Endometrial microvascular endothelial cells (primary cell): Measurements from ENCODE around the gene MTREX. TPM values are rescaled to one million over a fixed set of nuclear protein-coding genes. Genes with fewer than 3 reads are reported as not detected.

Experiments used
- in situ Hi-C: cut with HindIII; loops from 2 replicates; pipeline ENCODE4 v1.10.0; 2017; ENCODE audit warnings: low sequenced_read_pairs, low pct_unique_long_range_greater_than_20kb; ENCODE audit errors: inconsistent ontology term
- total RNA-seq: library from RNA; depleted of rRNA; stranded (reverse); fragments of >200 nt; gene quantifications from one replicate; pipeline ENCODE4 v1.2.3, GENCODE V29; 2015; ENCODE audit errors: inconsistent ontology term

MTREX gene
- total RNA-seq, 1 donor from 2014 or later, result 85.1 TPM

DNA sequence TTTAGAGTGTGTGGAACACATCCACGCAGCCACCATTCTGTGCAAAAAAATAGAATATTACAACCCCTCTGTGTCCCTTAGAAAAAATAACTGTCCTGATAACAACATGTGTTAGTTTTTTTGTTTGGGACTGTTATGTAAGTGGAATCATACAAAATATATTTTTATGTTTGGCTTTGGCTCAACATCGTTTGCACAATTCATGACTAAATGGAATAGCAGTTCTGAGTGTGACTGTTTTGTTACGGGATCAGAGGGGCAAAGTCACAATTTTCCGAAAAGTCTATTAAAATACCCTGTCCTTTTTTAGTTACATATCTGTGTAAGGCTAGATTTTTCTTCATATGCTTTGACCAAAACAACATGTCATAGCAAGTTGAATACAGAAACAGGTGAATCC lies 12.8 kb downstream of the MTREX start:
- in situ Hi-C loops, result no loop called here

DNA sequence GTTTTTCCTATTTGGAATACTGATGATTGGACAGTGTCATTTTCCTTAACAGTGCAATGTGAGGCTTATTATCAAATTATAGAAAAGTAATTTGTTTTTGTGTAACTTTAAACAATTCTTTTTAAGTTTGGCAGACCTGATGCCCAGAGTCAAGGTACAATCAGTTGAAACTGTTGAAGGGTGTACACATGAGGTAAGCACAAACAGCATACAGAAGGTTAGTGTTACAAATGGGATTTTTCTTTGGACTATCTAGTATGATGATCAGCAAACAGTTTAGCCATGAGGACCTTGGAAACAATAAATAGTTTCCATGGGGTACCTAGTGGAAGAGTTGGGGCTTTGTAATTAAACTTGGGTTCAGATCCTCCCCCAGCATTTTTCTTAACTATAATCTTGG lies 16.2 kb downstream of the MTREX start:
- in situ Hi-C loops, result no loop called here

DNA sequence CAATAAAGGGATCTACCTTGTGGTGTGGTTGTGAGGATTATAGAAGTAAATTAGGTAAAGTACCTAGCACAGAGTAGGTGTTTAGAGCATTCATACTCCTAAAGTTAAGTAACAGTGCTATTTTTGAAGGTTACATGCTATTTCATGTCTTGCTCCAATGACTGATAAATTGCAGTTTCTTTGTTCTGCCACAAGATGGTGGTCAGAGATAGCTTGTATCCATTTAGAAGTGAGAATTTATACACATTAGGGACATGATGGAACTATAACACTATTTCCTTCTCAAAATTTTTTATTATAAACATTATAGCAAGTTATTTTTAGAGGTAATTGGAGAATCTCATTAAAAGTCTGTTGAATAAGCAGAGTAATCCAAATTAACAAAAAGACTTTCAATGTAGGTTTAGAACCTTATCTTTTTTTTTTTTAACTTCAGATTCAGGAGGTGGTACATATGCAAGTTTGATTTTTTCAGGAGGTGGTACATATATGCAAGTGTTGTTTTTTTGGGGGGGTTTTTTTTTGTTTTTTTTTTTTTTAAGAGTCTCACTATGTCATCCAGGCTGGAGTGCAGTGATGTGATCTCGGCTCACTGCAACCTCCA lies 17.1 kb downstream of the MTREX start:
- in situ Hi-C loops, result no loop called here

DNA sequence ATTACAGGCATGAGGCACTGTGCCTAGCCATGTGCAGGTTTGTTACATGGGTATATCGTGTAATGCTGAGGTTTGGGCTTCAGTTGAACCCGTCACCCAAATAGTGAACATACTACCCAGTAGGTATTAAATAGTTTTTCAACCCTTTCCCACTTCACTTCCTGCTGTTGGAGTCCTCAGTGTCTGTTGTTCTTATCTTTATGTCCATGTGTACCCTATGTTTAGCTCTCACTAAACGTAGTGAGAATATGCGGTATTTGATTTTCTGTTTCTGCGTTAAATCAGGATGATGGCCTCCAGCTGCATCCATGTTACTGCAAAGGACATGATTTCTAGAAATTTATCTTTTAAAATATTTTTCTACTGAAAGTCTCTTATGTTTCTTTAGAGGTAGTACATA lies 17.8 kb downstream of the MTREX start:
- in situ Hi-C loops, result no loop called here

DNA sequence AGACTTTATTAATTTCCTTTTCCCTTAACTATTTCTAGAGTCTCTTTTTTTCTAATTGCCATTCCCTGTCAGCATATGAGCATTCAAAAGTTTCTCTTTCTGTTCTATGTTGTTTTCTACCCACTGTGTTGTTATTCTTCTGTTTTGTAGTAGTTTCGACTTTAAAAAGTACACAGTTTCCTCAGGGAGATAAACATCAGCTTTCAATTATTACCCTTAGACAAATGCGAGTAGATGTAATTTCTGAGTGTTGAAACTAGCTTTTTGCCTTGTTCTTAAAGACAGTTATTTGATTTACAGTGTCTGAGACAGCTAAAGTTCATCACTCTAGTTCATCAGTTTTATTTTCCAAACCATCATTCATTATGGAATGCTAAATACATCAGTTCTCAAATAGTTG lies 19.5 kb downstream of the MTREX start:
- in situ Hi-C loops, result no loop called here

DNA sequence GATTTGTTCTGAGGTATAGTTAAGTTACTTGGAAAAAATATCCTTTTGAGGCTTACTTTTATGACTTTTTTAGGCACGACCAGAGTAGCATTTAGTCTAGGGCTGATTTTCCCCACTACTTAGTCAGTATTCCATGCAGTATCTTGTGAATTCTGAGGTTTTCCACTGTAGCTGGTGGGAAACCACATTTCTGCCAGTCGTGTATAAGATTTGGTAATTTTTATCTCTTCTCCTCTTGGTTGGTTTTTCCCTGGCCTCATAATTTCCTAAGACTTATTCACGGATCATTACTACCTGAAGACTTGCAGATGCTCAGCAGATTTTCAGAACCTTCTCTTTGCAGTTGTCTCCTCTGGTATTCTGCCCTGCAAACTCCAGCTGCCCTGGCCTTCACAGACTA lies 23.5 kb downstream of the MTREX start:
- in situ Hi-C loops, result no loop called here

DNA sequence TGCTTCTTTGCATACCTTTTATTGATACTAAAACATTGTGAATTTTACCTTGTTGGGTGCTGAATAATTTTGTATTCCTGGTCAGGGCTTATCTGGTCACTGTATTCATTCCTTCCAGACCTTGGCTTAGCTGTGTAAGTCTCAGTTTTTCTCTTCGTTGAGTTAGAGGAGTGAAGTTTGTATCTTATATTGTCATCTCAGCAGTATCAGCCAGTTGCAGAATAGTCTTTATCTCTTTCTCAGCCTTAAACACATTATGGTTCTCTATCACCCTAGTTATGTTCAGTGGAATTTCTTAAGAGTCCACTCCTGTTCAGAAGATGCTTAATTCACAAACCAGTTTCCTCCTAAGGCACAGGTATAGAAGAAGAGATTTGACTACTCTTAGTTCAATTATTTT lies 25.2 kb downstream of the MTREX start:
- in situ Hi-C loops, result no loop called here

DNA sequence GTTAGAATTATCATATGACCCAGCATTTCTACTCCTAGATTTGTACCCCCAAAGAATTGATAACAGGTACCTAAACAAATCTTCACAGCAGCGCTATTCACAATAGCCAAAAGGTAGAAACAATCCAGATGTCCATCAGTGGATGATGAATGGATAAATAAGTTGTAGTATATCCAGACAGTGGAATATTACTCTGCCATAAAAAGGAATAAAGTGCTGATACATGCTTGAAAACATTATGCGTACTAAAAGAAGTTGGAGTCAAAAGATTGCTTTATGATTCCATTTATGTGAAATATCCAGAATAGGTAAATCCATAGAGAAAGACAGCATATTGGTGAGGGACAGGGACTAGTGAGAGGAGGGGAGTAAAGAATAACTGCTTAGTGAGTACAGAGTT lies 26.0 kb downstream of the MTREX start:
- in situ Hi-C loops, result no loop called here

DNA sequence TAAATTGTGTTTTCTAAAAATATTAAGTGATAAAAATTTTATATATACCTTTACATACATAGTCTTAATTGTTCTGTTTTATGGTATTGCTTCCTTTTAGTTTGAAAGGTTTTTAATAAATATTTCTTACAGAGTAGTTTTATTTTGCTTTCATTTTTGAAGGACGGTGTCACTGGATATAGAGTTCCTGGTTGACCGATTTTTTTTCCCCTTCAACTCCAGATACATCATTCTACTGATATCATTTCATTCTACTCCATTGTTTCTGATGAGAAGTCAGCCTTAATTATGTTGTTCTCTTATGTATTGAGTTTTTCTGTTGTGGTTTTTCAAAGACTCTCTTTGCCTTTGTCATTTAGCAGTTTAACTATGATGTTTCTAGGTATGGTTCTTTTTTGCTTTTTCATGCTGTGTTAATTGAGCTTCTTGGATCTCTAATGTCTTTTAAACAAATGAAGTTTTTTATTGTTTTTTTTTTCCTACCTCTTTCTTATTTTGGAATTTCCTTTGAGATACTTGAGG lies 30.4 kb downstream of the MTREX start:
- in situ Hi-C loops, result no loop called here

DNA sequence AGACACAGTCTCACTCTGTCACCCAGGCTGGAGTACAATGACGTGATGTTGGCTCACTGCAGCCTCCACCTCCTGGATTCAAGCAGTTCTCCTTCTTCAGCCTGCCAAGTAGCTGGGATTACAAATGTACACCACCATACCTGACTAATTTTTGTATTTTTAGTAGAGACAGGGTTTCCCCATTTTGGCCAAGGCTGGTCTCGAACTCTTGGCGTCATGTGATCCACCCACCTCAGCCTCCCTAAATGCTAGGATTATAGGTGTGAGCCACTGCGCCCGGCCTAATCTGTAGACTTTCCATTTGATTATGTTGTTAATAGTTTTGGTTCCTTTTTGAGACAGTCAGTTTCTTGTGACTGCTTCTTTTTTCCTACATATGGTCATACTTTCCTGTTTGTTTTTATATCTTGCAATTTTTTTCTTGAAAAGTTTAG lies 31.0 kb downstream of the MTREX start:
- in situ Hi-C loops, result no loop called here

DNA sequence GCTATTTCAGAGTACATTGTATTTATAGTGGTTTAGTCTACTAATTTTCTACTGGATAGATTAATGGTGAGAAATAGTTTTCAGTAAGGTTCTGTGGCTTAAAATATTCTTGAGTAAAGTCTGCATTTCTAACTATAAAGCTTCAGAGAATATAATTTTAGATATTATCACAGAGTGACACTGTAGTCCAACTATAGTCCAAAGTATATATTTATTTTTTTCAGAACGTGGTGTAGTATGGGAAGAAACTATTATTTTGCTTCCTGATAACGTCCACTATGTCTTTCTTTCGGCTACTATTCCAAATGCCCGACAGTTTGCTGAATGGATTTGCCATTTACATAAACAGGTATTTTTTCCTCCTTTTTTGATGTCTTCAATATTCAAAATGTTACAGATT lies 35.3 kb downstream of the MTREX start:
- in situ Hi-C loops, result no loop called here

DNA sequence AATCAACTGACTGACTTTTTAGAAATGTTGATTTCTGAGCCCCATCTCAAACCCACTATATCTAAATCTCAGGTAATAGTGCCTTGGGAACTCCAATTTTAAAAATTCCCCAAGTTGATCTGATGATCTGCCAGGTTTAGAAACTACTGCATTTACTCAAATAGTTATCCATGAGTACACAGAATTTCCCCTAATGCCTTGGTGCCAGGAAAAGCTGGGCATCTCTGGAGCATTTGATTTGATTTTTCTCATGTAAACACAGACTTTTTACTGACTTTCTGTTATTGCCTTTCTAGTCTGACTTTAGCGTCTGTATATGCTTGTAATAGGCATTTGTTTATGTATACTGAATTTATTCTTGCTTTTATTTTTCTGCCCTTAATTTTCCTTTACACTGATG lies 35.8 kb downstream of the MTREX start:
- in situ Hi-C loops, result no loop called here

DNA sequence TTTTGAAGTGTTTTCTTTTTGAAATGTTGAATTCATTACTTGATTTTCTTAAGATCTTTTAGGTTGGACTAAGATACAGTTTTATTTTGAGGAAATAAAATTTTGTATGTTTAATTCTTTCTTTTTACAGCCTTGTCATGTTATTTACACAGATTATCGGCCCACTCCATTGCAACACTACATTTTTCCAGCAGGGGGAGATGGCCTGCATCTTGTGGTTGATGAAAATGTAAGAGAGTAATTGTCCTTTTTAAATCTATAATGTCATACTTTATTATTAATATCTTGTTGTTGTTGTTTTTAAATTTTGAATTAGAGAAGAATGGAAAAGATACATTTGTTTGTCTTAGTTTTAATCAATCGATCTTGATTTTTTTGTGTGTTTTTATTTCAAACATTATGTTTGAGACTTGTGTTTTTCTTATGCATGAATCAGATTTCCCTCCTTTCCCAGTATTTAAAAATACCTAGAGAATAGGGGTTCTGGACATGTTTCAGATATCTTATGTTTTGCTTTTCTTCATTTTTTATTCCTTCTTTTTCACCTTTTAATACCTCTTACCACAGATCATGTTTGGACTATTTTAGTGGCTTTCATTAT lies 36.7 kb downstream of the MTREX start:
- in situ Hi-C loops, result no loop called here

DNA sequence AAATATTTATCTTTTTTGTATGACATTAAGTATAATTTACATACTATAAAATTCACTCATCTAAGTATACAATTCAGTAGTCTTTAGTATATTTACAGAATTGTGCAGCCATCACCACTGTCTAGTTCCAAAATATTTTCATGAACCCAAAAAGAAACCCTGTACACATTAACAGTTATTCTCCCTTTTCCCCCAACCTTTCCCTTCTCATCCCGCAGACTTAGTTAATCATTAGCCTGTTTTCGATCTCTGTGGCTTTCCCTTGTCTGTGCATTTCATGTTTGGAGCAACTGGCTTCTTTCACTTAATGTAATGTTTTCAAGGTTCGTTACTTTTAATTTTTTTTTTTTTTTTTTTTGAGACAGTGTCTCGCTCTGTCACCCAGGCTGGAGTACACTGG lies 37.5 kb downstream of the MTREX start:
- in situ Hi-C loops, result no loop called here

DNA sequence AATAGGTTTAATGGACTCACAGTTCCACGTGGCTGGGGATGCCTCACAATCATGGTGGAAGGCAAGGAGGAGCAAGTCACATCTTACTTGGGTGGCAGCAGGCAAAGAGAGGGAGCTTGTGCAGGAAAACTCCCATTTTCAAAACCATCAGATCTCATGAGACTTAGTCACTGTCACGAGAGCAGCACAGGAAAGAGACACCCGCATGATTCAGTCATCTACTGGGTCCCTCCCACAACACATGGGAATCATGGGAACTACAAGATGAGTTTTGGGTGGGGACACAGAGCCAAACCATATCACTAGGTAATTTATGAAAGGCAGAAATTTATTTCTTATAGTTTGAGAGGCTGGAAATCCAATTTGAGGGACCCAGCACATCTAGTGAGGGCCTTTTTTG lies 40.0 kb downstream of the MTREX start:
- in situ Hi-C loops, result no loop called here

DNA sequence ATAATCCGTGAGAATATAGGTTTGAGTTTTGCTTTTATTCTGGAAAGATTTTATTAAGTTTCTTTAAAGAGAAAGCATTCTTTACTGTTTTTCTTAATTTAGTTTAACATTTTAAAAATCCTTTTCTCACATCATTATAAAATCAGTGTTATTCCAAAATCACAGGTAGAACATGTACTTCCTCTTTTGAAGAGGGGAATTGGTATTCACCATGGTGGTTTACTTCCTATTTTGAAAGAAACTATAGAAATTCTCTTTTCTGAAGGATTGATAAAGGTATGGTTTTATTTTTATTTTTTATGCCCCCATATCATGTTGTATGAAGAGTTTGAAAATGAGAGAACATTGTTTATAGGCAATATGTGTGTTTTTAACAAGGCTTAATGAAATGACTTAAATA lies 43.0 kb downstream of the MTREX start:
- in situ Hi-C loops, result no loop called here

DNA sequence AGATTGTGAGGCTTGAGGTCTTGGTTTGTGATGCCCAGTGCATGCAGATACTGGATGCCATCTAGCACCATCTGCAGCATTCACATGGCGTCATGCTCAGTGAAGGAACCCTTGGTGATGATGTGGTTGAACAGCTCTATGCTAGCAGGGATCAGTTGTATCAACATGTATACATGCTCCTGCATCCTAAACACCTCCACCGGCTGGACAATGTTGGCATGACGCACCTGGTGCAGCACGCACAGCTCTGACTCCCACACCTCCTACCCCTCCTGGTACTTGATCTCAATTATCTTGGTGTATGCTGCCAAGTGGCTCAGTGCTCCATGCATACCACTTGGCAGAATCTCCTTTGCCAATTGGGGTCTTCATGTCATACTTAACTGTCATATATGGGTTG lies 49.1 kb downstream of the MTREX start:
- in situ Hi-C loops, result no loop called here

DNA sequence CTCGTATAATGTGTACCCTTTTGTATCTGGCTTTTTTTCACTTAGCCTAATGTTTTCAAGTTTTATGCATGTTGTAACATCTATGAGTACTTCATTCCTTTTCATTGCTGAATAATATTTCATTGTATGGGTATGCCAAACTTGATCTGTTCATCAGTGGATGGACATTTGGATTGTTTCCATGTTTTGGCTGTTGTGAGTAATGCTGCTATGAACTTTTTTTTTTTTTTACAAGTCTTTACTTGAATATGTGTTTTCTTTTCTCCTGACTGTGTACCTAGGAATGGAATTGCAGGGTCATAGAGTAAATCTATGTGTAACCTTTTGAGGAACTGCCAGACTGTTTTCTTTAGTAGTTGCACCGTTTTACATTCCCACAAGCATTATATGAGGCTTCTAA lies 52.4 kb downstream of the MTREX start:
- in situ Hi-C loops, result no loop called here

DNA sequence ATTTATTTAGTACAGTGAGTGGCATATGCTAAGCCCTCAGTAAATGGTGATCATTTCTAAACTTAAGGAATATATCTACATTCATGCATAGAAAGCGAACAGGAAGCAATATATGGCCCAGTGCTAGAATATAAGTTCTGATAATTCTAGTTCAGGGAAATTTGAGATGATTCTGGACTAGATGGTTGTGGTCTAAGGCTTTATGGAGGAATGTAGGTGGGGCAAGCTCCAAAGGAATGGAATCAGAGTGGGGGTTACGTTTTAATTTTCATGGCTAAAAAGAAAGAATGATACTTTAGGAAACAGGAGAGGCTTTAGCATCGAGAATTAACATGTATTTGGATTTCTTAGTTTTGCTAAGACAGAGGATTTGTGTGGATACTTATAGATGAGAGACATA lies 56.1 kb downstream of the MTREX start:
- in situ Hi-C loops, result no loop called here

DNA sequence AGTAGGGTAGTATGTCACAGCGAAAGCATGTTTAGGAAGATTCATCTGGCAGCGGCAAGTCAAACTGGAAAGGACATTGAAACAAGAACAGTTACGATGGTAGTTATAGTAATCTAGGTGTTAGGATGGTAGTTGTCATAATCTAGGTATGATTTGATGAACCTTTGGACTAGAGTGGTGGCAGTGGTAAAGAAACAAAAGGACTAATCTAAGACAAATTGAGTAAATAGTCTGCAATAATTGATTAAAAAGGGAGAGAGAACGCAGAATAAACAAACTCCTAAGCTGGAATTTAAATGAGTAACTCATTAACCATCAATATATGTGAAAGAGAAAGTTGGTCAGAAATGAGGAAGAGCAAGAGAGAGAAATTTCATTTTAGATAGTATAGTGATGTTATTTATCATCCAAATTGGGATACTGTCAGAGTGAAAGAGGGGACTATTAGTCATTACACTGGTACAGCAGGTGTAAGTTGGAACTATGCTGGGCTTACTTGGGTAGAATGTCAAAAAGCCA lies 56.8 kb downstream of the MTREX start:
- in situ Hi-C loops, result no loop called here
